Measurements from ENCODE around the gene PPFIBP1.

The PPFIBP1 gene

GRCh38 chr12:27524494-27524835 is 459 bp downstream of the PPFIBP1 start:
- TF ChIP-seq, protein P1, sequence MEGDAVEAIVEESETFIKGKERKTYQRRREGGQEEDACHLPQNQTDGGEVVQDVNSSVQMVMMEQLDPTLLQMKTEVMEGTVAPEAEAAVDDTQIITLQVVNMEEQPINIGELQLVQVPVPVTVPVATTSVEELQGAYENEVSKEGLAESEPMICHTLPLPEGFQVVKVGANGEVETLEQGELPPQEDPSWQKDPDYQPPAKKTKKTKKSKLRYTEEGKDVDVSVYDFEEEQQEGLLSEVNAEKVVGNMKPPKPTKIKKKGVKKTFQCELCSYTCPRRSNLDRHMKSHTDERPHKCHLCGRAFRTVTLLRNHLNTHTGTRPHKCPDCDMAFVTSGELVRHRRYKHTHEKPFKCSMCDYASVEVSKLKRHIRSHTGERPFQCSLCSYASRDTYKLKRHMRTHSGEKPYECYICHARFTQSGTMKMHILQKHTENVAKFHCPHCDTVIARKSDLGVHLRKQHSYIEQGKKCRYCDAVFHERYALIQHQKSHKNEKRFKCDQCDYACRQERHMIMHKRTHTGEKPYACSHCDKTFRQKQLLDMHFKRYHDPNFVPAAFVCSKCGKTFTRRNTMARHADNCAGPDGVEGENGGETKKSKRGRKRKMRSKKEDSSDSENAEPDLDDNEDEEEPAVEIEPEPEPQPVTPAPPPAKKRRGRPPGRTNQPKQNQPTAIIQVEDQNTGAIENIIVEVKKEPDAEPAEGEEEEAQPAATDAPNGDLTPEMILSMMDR (IDR thresholded peaks at IDR 0.05; ENCODE audit: borderline replicate concordance, control extremely low read depth, extremely low read depth, insufficient read depth, missing control alignments), result no peak
- in situ Hi-C loops (cut with MboI; ENCODE audit: low sequenced_read_pairs, unreplicated experiment), result no loop called here
- DNase-seq (ENCODE audit: low spot score), result no peak

- TF ChIP-seq, protein P1 (IDR thresholded peaks at IDR 0.05; ENCODE audit: borderline replicate concordance, control extremely low read depth, extremely low read depth, insufficient read depth, missing control alignments), result no peak
- in situ Hi-C loops (cut with MboI; ENCODE audit: low sequenced_read_pairs, unreplicated experiment), result no loop called here
- DNase-seq (ENCODE audit: low spot score), result no peak
Observed at GRCh38 chr12:27524839-27525753, 1.1 kb downstream of the PPFIBP1 start.

DNA sequence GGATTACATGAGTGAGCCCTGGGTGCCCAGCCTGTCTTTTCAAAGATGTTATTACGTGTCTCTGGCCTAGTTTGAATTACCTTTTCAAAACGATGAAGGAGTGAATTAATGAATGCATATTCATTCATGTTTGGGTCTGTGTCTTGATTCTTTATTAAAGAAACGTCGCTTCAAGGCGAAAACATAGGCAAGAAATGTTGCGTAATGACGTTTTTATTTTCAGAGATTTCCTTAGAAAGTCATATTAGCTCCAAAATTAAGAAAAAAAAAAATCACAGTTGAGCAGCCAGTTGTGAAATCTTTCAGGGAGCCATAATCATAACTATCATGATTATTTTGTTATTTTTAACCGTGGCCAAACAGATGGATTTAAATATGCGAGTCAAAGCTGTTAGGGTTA is 3.5 kb downstream of the PPFIBP1 start:
- in situ Hi-C loops (cut with MboI; ENCODE audit: low sequenced_read_pairs, unreplicated experiment), result no loop called here
- TF ChIP-seq, protein P1 (IDR thresholded peaks at IDR 0.05; ENCODE audit: borderline replicate concordance, control extremely low read depth, extremely low read depth, insufficient read depth, missing control alignments), result no peak
- DNase-seq (ENCODE audit: low spot score), result no peak

DNA sequence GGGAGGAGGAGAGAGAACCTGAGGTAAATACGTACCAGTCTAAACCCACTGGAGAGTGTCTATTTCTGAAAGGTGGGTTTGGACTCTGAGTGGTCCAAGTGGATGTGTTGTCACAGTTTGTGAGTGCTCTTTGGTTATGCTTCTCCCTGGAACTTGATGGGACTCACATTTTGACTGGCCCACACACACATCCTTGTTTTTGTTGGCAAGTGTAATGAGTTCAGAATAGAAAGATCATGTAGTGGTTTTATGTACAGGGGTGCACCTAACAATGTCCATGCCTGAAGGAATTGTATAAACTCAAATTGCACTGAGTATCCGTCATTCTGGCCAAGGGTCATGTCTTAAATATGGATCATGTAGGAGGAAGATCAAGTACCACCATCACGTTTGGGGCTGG is 4.8 kb downstream of the PPFIBP1 start:
- TF ChIP-seq, protein P1 (IDR thresholded peaks at IDR 0.05; ENCODE audit: borderline replicate concordance, control extremely low read depth, extremely low read depth, insufficient read depth, missing control alignments), result no peak
- DNase-seq (ENCODE audit: low spot score), result no peak
- in situ Hi-C loops (cut with MboI; ENCODE audit: low sequenced_read_pairs, unreplicated experiment), result no loop called here

DNA sequence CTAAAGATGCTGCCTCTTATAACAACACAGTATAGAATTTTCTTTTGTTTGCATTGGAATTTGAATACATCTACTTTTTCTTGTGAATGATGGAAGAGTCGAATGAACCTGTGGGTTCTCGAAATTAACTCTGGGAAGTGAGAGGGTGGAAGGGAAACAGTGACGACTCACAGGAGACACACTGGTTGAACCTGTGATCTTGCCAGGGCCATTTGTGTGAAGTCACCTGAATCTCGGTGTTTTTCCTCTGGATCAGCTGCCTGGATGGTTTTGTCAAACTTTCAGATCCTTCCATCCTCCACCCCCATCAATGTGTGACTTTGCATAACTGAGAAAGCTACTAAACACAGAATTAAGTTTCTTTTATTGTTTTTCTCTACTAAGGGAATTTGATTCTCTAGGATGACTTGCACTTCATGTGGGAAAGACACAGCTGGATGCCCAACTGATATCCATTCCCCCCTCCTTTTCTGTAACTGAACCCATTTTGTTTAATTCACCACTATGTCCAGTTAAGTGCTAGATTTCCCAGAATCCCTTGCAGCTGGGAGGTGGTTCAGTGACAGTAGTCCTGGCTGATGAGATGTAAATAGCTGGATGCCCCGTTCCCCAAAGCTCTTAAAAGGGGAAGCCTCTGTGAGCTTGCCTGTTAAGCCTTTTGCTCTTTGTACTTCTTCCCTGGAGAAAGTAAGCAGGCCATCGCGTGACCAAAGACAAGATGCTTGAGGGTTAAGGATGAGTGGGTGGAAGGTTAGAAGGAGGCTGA is 6.3 kb downstream of the PPFIBP1 start:
- DNase-seq (ENCODE audit: low spot score), result no peak
- in situ Hi-C loops (cut with MboI; ENCODE audit: low sequenced_read_pairs, unreplicated experiment), result no loop called here
- TF ChIP-seq, protein P1 (IDR thresholded peaks at IDR 0.05; ENCODE audit: borderline replicate concordance, control extremely low read depth, extremely low read depth, insufficient read depth, missing control alignments), result no peak

DNA sequence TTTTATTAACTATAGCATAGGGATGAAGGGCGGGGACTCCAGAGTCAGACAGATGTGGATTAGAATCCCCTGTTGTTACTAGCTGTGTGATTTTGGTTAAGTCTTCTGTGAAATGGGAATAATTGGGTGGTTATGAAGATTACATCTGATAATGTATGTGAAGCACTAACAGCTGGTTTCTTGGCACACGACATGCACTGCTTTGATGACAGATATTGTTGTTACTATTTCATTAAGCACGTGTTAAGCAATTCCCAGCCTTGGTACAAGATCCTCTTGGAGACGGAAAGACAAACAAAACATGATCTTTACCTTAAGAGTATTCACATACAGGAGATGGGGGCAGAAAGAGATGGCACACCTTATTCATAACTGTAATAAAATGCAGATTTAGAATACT is 7.9 kb downstream of the PPFIBP1 start:
- no peak for DNase-seq (ENCODE audit: low spot score)
- in situ Hi-C loops (cut with MboI; ENCODE audit: low sequenced_read_pairs, unreplicated experiment), result no loop called here
- TF ChIP-seq, protein P1 (IDR thresholded peaks at IDR 0.05; ENCODE audit: borderline replicate concordance, control extremely low read depth, extremely low read depth, insufficient read depth, missing control alignments), result no peak

Measured in GM13976 (cell line).